ENCODE data around the gene TXLNA.

TXLNA gene

DNA sequence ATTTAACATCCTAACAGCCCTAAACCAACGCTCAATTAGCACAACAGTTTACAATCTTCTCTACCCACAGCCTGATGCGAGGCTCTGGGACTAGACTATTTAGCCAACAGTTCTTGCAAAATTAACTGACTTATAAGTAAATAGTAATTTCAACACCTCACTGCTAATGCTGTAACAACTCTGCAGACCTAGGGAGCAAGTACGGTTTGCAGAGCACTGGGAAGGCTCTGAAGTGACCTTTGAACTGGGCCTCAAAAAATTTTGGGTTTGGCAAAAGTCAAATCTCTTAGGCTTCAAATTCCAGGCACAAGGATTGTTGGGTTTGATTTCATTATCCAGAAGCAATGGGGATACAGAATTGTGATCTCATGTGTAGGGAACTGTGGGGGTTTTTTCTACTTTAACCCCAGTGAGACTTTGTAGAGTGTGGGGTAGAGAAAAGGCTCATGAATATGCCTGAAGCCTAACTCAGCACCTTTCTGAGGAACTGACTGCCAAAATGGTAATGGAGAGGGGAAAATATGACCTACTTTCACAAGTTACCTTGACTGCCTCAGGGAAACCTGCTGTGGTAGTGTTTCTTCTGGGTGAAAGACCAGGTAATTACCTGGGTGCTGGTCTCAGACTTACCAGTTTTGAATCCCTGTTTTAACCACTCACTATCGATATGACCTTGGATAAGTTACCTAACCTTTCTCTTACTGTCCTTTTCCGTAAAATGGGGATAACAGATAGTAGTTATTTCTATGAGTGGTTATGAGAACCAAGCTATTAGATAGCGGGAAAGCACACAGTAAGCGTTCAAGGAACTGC lies 889 bp upstream of the TXLNA start:
- TF ChIP-seq, protein P1, sequence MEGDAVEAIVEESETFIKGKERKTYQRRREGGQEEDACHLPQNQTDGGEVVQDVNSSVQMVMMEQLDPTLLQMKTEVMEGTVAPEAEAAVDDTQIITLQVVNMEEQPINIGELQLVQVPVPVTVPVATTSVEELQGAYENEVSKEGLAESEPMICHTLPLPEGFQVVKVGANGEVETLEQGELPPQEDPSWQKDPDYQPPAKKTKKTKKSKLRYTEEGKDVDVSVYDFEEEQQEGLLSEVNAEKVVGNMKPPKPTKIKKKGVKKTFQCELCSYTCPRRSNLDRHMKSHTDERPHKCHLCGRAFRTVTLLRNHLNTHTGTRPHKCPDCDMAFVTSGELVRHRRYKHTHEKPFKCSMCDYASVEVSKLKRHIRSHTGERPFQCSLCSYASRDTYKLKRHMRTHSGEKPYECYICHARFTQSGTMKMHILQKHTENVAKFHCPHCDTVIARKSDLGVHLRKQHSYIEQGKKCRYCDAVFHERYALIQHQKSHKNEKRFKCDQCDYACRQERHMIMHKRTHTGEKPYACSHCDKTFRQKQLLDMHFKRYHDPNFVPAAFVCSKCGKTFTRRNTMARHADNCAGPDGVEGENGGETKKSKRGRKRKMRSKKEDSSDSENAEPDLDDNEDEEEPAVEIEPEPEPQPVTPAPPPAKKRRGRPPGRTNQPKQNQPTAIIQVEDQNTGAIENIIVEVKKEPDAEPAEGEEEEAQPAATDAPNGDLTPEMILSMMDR (conservative IDR thresholded peaks at IDR 0.05; ENCODE audit: low read depth), result no peak
- peak overlapping the region; percentile 98 for H3K27ac ChIP-seq
- ChIA-PET POLR2A (ENCODE audit: low non-redundant PET) (interaction anchor here (1.0 kb wide), 1 partner anchor 27 kb away, joined by 5 read pairs; the partner anchor contains the start of gene IQCC), CTCF (interaction anchor here (0.6 to 0.8 kb wide), 4 partner anchors 43 to 63 kb away, joined by 3 to 5 read pairs (median 4); no protein-coding TSS in a partner anchor)
- no peak for DNase-seq (ENCODE audit: low spot score)

DNA sequence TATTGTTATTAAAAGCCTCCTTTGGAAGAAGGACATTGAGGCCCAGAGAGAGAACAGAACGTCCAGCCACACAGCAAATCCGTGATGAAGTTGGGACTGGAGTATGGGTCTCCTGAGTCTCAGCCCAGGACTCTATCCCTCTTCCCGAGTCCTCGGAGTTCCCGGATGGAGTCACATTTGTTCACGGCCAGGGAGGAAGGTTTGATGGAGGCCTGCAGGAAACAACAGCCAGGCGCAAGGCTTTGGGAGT lies 357 bp upstream of the TXLNA start:
- no peak for DNase-seq (ENCODE audit: low spot score)
- ChIA-PET CTCF (interaction anchor here (0.6 kb wide), 3 partner anchors 43 to 63 kb away, joined by 3 to 5 read pairs (median 4); no protein-coding TSS in a partner anchor), POLR2A (ENCODE audit: low non-redundant PET) (interaction anchor here (1.0 kb wide), 1 partner anchor 26 kb away, joined by 5 read pairs; the partner anchor contains the start of gene IQCC)
- H3K27ac ChIP-seq, result peak overlapping the region; percentile 98
- TF ChIP-seq, protein P1 (conservative IDR thresholded peaks at IDR 0.05; ENCODE audit: low read depth), result no peak

DNA sequence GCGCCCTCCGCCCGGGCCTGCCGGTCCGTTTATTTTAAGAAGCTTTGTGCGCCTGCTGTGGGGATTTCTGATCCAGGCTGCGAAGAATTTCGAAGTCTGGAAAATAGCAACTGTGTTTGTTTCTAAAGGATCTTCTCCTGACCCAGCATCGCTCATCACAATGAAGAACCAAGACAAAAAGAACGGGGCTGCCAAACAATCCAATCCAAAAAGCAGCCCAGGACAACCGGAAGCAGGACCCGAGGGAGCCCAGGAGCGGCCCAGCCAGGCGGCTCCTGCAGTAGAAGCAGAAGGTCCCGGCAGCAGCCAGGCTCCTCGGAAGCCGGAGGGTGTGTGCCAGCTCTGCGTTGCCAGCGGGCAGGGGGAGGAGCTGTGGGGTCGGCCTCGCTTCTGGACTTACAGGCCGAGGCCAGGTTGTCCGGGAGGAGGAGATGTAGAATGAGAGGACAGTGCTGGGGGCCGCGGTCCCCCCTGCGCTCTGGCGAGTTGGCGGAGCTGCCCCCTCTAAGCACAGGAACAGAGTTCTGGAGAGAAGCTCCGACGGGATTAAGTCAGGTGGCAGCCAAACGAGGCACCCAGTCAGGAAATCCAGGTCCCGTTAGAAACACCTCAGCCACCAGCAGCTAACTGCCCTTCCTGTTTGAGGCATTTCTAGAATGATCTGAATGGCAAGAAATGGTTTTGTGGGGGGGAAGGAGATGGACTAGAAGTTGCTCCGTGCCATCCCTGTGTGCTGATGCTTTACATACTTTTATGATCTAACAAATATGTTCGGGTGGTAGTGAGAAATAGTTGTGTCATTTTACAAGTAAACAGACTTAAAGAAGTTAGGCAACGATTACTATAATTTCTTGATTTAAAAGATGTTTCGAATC lies 948 bp downstream of the TXLNA start:
- POLR2A ChIA-PET (ENCODE audit: low non-redundant PET), result interaction anchor here (0.5 kb wide), 2 partner anchors 65 to 92 kb away, joined by 3 to 6 read pairs; no protein-coding TSS in a partner anchor
- peak; percentile 51 for DNase-seq (ENCODE audit: low spot score)
- CTCF ChIA-PET, result interaction anchor here (0.6 to 0.7 kb wide), 2 partner anchors 115 to 125 kb away, joined by 4 to 5 read pairs; no protein-coding TSS in a partner anchor
- peak overlapping the region; percentile 98 for H3K27ac ChIP-seq
- TF ChIP-seq, protein P1 (conservative IDR thresholded peaks at IDR 0.05; ENCODE audit: low read depth), result no peak

DNA sequence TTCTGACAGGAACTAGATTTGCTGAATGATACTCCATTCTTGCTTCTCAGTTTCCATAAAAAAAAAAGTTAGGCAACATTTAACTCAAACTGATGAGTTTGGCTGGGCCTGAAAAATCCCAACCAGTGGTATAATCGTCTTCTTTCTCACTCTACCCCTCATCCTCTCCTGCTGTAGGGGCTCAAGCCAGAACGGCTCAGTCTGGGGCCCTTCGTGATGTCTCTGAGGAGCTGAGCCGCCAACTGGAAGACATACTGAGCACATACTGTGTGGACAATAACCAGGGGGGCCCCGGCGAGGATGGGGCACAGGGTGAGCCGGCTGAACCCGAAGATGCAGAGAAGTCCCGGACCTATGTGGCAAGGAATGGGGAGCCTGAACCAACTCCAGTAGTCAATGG lies 1.6 kb downstream of the TXLNA start:
- DNase-seq (ENCODE audit: low spot score), result no peak
- TF ChIP-seq, protein P1 (conservative IDR thresholded peaks at IDR 0.05; ENCODE audit: low read depth), result no peak
- POLR2A ChIA-PET (ENCODE audit: low non-redundant PET), result no interaction called here
- CTCF ChIA-PET, result interaction anchor here (0.6 kb wide), 1 partner anchor 115 kb away, joined by 5 read pairs; no protein-coding TSS in a partner anchor
- H3K27ac ChIP-seq, result peak overlapping the region; percentile 98

DNA sequence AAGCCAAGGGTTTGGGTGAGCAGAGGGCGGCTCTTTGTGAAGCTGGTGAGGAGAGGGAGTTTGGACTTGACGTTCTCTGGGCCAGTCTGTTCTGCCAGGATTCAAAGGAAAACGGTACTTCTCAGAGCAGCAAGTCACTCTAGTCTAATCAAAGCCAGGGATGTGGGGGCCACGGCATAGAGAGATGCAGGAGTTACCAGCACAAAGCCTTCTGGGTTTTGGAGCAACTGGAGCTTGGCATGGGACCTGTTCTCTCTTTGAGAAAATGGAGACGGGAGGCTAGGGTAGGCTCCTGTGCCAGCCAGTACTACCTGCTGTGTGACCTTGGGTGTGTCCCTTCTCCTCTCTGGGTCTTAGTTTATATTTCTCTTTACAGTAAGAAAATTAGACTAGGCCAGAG lies 2.1 kb downstream of the TXLNA start:
- ChIA-PET POLR2A (ENCODE audit: low non-redundant PET) (no interaction called here), CTCF (no interaction called here)
- TF ChIP-seq, protein P1 (conservative IDR thresholded peaks at IDR 0.05; ENCODE audit: low read depth), result no peak
- DNase-seq (ENCODE audit: low spot score), result no peak
- H3K27ac ChIP-seq, result peak overlapping the region; percentile 98

DNA sequence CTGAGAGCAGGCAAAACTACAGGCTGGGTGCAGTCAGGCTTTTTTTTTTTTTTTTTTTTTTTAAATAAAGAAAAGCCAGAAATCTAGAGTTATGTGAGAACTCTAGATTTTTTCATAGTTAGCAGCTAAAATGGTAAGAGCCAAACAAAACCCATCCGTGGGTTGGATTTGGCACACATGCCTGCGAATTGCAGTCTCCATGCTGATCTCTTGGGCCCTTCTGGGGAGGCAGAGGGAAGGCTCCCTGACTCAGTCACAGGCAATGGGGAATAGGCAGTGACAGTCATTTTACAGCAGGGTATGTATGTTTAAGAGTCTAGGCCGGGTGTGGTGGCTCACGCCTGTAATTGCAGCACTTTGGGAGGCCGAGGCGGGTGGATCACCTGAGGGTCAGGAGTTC lies 2.6 kb downstream of the TXLNA start:
- ChIA-PET POLR2A (ENCODE audit: low non-redundant PET) (no interaction called here), CTCF (no interaction called here)
- TF ChIP-seq, protein P1 (conservative IDR thresholded peaks at IDR 0.05; ENCODE audit: low read depth), result no peak
- peak overlapping the region; percentile 98 for H3K27ac ChIP-seq
- DNase-seq (ENCODE audit: low spot score), result no peak

Measured in RWPE1 (cell line).